SJCRH30 (cell line): Measurements from ENCODE around the gene STIMATE. TPM values are rescaled to one million over a fixed set of nuclear protein-coding genes. Genes with fewer than 3 reads are reported as not detected.

ENCODE experiments used
- DNase-seq, 2 experiments: peaks; one replicate each; pipeline ENCODE4 v3.0.0-alpha.2; 2015 to 2020
- H3K27ac ChIP-seq: fragments of 250-450 bp; sonication (Bioruptor Pico); 2 replicates; pipeline ENCODE4 v1.5.1; 2020; ENCODE audit warnings: mild to moderate bottlenecking, moderate library complexity
- H3K27me3 ChIP-seq: fragments of 250-450 bp; sonication (Bioruptor Pico); 2 replicates; pipeline ENCODE4 v1.5.1; 2020; ENCODE audit warnings: mild to moderate bottlenecking, moderate library complexity
- H3K36me3 ChIP-seq: fragments of 250-450 bp; sonication (Bioruptor Pico); 2 replicates; pipeline ENCODE4 v1.5.1; 2020; ENCODE audit warnings: mild to moderate bottlenecking, moderate library complexity
- H3K4me1 ChIP-seq: fragments of 250-450 bp; sonication (Bioruptor Pico); 2 replicates; pipeline ENCODE4 v1.5.1; 2020; ENCODE audit warnings: mild to moderate bottlenecking, moderate library complexity
- H3K4me3 ChIP-seq: fragments of 250-450 bp; sonication (Bioruptor Pico); 2 replicates; pipeline ENCODE4 v1.5.1; 2020; ENCODE audit warnings: mild to moderate bottlenecking, moderate library complexity
- H3K9me3 ChIP-seq: fragments of 250-450 bp; sonication (Bioruptor Pico); replicated peaks from 2 replicates; pipeline ENCODE4 v1.5.1; 2020; ENCODE audit warnings: mild to moderate bottlenecking, moderate library complexity
- total RNA-seq: library from RNA; depleted of rRNA; stranded (reverse); fragments of >200 nt; shearing (Covaris generic); gene quantifications from 2 replicates; pipeline ENCODE4 v1.2.3, GENCODE V29; 2014

STIMATE gene
- total RNA-seq, 1 experiment from 2014 or later: 12.1 TPM

- H3K27ac ChIP-seq: no peak overlapping the region
- DNase-seq: no peak
- no peaks in the 10 kb centered on the region for H3K9me3 ChIP-seq
- H3K27me3 ChIP-seq: no peaks in the 10 kb centered on the region
- no peak overlapping the region for H3K4me3 ChIP-seq
- no peaks in the 10 kb centered on the region for H3K4me1 ChIP-seq
- H3K36me3 ChIP-seq: 0 out of 2 replicates have a peak, but pooled peaks cover 4% of the 10 kb centered on the region
Observed at GRCh38 chr3:52910823-52911222, 13.5 kb upstream of the STIMATE start.

GRCh38 chr3:52907497-52907896 is 10.1 kb upstream of the STIMATE start:
- Histone ChIP-seq H3K36me3 (peaks cover 9% of the 10 kb centered on the region; the same call in 1 of the 2 replicates), H3K27ac (no peak overlapping the region), H3K4me3 (no peak overlapping the region), H3K4me1 (no peaks in the 10 kb centered on the region), H3K9me3 (no peaks in the 10 kb centered on the region), H3K27me3 (no peaks in the 10 kb centered on the region)
- DNase-seq: no peak

GRCh38 chr3:52904552-52904951 is 7.2 kb upstream of the STIMATE start:
- Histone ChIP-seq H3K36me3 (peaks cover 5% of the 10 kb centered on the region; the same call in 1 of the 2 replicates), H3K9me3 (no peaks in the 10 kb centered on the region), H3K4me3 (no peak overlapping the region), H3K27me3 (no peaks in the 10 kb centered on the region), H3K4me1 (no peaks in the 10 kb centered on the region), H3K27ac (no peak overlapping the region)
- DNase-seq: no peak

DNA sequence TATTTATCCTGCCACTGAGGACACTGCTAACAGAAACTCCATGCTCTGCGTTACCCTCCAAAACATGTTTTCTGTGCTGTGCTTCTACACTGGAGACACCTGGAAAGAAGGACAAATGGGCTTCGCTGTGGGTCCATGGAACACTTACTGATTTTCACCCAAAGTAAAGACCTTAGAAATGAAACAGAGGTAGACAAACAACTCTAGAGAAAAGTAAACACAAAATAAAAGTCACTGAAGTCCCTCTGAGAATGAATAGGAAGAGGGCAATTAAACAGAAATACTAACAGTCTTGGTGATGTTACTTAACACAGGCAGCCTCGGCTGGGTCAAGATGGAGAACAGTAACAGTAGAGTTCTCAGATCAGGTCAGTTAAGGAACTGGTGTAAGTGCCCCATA is 6.7 kb upstream of the STIMATE start:
- no peak for DNase-seq
- H3K4me1 ChIP-seq: no peaks in the 10 kb centered on the region
- no peaks in the 10 kb centered on the region for H3K27me3 ChIP-seq
- H3K9me3 ChIP-seq: no peaks in the 10 kb centered on the region
- H3K27ac ChIP-seq: no peak overlapping the region
- peaks cover 5% of the 10 kb centered on the region; the same call in 1 of the 2 replicates for H3K36me3 ChIP-seq
- no peak overlapping the region for H3K4me3 ChIP-seq

DNA sequence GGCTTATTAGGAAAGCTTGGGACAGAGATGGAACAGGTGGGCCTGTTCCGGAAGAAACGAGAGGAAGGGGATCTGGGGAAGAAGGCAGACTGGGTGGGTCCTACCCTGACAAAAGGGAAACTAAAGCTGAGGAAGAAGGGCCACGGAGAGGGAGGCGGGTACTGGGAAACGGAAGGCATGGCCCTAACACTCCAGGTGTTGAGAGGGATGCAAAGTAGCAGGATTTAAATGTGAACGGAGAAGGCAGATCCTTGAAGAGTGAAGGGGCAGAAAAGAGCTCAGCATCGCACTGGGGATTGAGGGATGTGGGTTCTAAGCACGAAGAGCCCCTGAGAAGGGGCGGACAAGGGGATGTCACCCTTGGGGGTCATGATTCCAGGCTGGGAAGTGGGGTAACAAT is 735 bp downstream of the STIMATE start:
- H3K27me3 ChIP-seq: no peaks in the 10 kb centered on the region
- DNase-seq: peak in 1 of 2 experiments; percentile 9
- H3K4me1 ChIP-seq: no peaks in the 10 kb centered on the region
- H3K36me3 ChIP-seq: no peaks in the 10 kb centered on the region
- H3K4me3 ChIP-seq: peak overlapping the region; percentile 70
- H3K27ac ChIP-seq: no peak overlapping the region
- H3K9me3 ChIP-seq: no peaks in the 10 kb centered on the region

DNA sequence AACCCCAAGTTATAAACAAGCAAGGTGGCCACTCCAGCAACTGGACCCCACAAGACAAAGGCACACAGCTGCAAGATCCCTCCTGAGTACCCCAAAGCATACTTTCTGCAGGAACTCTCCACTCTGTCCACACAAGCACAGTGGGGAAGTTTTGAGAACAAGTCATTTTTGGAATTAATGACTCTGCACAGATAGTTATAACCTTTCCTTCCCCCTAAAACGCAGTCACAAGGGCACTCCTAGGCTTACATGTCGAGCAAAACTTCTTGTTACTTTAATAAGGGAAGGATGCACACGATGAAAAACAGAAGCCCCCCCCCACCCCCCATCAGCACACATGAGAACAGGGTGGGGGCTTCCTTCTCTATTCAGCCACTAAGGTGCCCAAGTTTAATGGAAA is 1.2 kb downstream of the STIMATE start:
- no peak for DNase-seq
- peak overlapping the region; percentile 70 for H3K4me3 ChIP-seq
- no peak overlapping the region for H3K27ac ChIP-seq
- no peaks in the 10 kb centered on the region for H3K4me1 ChIP-seq
- no peaks in the 10 kb centered on the region for H3K9me3 ChIP-seq
- H3K27me3 ChIP-seq: no peaks in the 10 kb centered on the region
- no peaks in the 10 kb centered on the region for H3K36me3 ChIP-seq

DNA sequence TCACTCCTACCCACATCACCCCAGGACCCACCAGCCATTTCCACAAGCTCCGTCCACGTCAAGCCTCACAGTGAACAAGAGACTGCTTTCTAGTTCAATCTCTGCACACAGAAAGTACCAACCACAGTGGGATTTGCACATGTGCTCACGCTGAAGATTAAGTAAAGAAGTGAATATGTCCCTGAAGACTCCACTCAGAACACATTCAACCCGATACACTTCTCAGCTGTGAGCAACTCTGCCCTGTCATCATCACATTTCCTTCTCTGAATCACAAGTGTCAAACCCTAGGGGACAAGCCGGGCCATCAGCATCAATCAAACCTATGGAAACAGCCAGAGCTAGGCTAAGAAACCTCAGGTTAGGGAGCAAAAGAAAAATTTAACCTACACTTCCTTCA is 1.9 kb downstream of the STIMATE start:
- Histone ChIP-seq H3K4me3 (no peak overlapping the region), H3K9me3 (no peaks in the 10 kb centered on the region), H3K27ac (no peak overlapping the region), H3K36me3 (no peaks in the 10 kb centered on the region), H3K4me1 (no peaks in the 10 kb centered on the region), H3K27me3 (no peaks in the 10 kb centered on the region)
- no peak for DNase-seq

GRCh38 chr3:52894756-52895155 is 2.6 kb downstream of the STIMATE start:
- no peaks in the 10 kb centered on the region for H3K36me3 ChIP-seq
- no peak overlapping the region for H3K27ac ChIP-seq
- no peak overlapping the region for H3K4me3 ChIP-seq
- no peaks in the 10 kb centered on the region for H3K4me1 ChIP-seq
- no peaks in the 10 kb centered on the region for H3K9me3 ChIP-seq
- H3K27me3 ChIP-seq: no peaks in the 10 kb centered on the region
- no peak for DNase-seq

DNA sequence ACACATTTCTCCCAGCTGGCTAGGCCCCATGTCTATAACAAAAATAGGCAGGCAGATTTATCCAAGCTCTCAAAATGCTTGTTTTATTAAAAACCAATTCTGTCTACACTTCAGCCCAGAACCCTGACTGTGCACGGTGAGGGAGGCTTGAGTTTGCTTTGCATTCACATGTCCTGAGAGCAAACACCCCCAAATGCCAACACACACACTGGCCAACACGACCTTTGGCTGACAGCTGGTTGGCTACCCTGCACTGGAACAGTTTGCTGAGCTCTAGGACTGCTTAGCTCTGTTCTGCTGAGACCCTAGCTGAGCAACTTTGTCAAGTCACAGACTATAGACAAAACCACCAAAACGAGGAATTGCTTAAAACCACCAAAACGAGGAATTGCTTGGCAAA is 3.6 kb downstream of the STIMATE start:
- Histone ChIP-seq H3K27me3 (no peaks in the 10 kb centered on the region), H3K4me1 (no peaks in the 10 kb centered on the region), H3K36me3 (no peaks in the 10 kb centered on the region), H3K4me3 (no peak overlapping the region), H3K27ac (no peak overlapping the region), H3K9me3 (no peaks in the 10 kb centered on the region)
- no peak for DNase-seq

DNA sequence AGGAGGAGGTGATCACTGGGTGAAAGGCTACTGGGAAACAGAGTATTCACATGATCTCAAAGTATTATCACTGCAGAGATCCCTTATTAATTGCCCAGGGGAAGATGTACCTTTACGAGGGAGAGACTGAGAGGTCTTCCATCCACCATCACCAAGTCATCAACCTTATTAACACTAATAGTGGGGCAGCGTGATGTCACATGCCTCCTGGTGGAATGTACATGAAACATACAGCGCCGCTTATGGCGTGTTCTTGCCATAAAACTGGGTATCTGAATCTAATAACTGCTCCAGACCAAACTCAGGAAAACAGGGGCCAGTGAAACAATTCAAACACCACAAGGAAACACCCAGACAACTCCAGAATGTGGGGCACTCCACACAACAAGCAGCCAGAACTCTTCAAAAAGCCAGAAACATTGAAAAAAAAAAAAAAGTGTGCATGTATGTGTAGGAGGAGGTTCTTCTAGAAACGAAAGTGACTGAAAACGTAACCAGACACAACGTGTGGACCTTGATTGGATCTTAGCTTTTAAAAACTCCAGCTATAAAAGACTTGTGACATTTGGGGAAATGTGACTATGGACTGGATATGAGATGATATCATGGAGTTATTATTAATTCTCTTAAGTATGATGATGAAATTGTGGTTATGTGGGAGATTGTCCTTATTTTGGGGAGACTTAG is 4.6 kb downstream of the STIMATE start:
- H3K4me3 ChIP-seq: no peak overlapping the region

DNA sequence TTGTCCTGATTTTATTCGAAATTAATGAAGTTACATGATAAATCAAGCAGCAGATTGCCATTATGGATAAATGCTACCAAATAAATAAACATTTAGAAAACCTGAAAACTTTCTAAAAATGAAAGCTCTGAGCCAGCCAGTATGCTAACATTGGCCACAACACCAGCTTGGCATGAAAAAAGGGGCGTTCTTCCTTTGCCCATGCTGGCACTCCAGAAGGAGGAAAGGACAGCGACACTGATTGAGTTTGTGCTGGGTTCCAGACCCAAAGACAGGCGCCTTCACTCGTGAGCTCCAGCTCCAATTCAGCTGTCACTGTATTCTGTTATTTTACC is 5.1 kb downstream of the STIMATE start:
- H3K36me3 ChIP-seq: no peaks in the 10 kb centered on the region
- no peak overlapping the region for H3K27ac ChIP-seq
- no peaks in the 10 kb centered on the region for H3K9me3 ChIP-seq
- DNase-seq: no peak
- H3K27me3 ChIP-seq: no peaks in the 10 kb centered on the region
- H3K4me3 ChIP-seq: no peak overlapping the region
- no peaks in the 10 kb centered on the region for H3K4me1 ChIP-seq

More for the DNA sequence above, 4.6 kb downstream of the STIMATE start:
- no peaks in the 10 kb centered on the region for H3K36me3 ChIP-seq
- no peak for DNase-seq
- H3K27ac ChIP-seq: no peak overlapping the region
- no peaks in the 10 kb centered on the region for H3K9me3 ChIP-seq
- H3K27me3 ChIP-seq: no peaks in the 10 kb centered on the region
- no peaks in the 10 kb centered on the region for H3K4me1 ChIP-seq

DNA sequence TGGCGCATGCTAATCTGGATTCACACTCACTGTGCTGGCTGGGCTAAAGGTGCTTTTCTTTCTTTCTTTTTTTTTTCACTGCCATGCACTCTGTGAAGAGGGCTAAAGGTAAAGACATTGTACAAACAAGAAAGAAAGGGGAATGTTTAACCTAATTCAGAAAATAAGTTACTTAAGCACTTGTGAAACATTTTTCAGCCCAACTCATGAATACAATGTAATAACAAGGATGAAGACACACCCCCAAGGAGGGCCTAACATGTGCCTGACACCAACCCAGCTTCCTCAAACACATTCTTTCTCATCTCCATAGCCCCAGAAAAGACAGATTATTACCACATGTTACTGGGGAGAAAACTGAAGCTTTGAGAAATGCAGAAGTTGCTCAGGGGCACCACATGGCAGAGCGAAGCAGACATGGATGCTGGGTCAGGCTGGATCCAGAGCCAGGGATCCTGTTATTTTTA is 5.7 kb downstream of the STIMATE start:
- DNase-seq: no peak
- no peaks in the 10 kb centered on the region for H3K36me3 ChIP-seq
- no peaks in the 10 kb centered on the region for H3K27me3 ChIP-seq
- no peaks in the 10 kb centered on the region for H3K9me3 ChIP-seq
- no peaks in the 10 kb centered on the region for H3K4me1 ChIP-seq
- H3K4me3 ChIP-seq: no peak overlapping the region
- H3K27ac ChIP-seq: no peak overlapping the region

- no peak overlapping the region for H3K27ac ChIP-seq
- H3K4me3 ChIP-seq: no peak overlapping the region
- no peaks in the 10 kb centered on the region for H3K4me1 ChIP-seq
- H3K36me3 ChIP-seq: no peaks in the 10 kb centered on the region
- no peaks in the 10 kb centered on the region for H3K27me3 ChIP-seq
- H3K9me3 ChIP-seq: no peaks in the 10 kb centered on the region
- DNase-seq: no peak
Observed at GRCh38 chr3:52891164-52891563, 6.2 kb downstream of the STIMATE start.

GRCh38 chr3:52890735-52891134 is 6.6 kb downstream of the STIMATE start:
- H3K27me3 ChIP-seq: no peaks in the 10 kb centered on the region
- no peak for DNase-seq
- H3K9me3 ChIP-seq: no peaks in the 10 kb centered on the region
- no peak overlapping the region for H3K27ac ChIP-seq
- no peaks in the 10 kb centered on the region for H3K36me3 ChIP-seq
- no peaks in the 10 kb centered on the region for H3K4me1 ChIP-seq
- H3K4me3 ChIP-seq: no peak overlapping the region

DNA sequence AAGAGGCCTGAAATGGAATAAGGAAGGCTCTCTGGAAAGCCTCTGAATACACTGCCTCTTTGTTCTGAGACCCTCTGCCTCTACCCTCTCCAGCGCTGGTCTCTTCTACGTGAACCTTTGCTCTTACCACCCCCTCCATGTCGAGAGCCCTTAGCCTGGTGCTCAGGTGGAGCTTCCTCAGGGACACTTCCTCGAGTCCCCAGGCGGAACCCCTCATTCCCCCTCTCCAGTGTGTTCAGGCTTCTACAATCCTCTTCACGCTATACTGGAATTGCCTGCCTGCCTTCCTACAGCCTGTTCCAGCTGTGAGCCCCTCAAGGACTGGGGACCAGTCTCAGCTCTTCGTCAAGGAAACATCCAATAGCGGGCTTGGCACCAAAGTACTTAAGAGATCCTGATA is 7.4 kb downstream of the STIMATE start:
- no peak overlapping the region for H3K27ac ChIP-seq
- no peaks in the 10 kb centered on the region for H3K36me3 ChIP-seq
- no peaks in the 10 kb centered on the region for H3K4me1 ChIP-seq
- no peaks in the 10 kb centered on the region for H3K27me3 ChIP-seq
- no peak overlapping the region for H3K4me3 ChIP-seq
- no peak for DNase-seq
- no peaks in the 10 kb centered on the region for H3K9me3 ChIP-seq

DNA sequence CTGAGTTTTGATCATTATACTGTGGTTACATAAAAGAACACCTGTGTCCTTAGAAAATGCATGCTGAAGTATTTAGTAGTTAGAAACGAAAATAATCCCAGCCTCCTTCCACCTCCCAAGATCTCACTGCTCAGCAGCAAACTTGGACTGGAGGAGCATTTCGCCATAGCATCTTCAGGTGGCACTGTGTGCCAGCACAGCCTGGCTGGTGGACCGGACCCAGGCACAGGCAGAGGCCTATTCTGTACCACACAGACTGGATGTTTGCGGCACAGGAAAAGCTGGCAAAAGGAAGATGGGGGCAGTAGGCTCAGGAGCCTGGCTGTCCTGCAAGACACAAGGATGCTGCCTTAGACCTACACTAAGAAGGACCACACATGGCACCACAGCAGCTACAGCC is 10.2 kb downstream of the STIMATE start:
- no peak overlapping the region for H3K27ac ChIP-seq
- H3K9me3 ChIP-seq: no peaks in the 10 kb centered on the region

More for the DNA sequence above, 10.2 kb downstream of the STIMATE start:
- Histone ChIP-seq H3K4me3 (no peak overlapping the region), H3K36me3 (no peaks in the 10 kb centered on the region), H3K4me1 (no peaks in the 10 kb centered on the region), H3K27me3 (no peaks in the 10 kb centered on the region)
- no peak for DNase-seq
